Glomerular visceral epithelial cell (primary cell): ENCODE results near the gene PHLDB3.

Experiments
- DNase-seq: peaks from one replicate; pipeline ENCODE4 v3.0.0-alpha.2; 2016; ENCODE audit errors: extremely low spot score

Gene PHLDB3

GRCh38 chr19:43468354-43469159 is 36.0 kb downstream of the PHLDB3 start:
- no peak for DNase-seq

- DNase-seq, result no peak
Measured at GRCh38 chr19:43467730-43468129, 36.8 kb downstream of the PHLDB3 start.

- DNase-seq, result no peak
Measured at GRCh38 chr19:43467276-43467675, 37.3 kb downstream of the PHLDB3 start.

- no peak for DNase-seq
Measured at GRCh38 chr19:43466793-43467192, 37.8 kb downstream of the PHLDB3 start.

- no peak for DNase-seq
Measured at GRCh38 chr19:43465468-43466120, 39.0 kb downstream of the PHLDB3 start, which contains the start of gene LYPD3. Gene LYPD3 (minus strand): TSS chr19:43465608. CDS start chr19:43465571, 37 bp downstream.

GRCh38 chr19:43464134-43464775 is 40.3 kb downstream of the PHLDB3 start:
- DNase-seq, result no peak

- DNase-seq, result peak; percentile 96
Measured at GRCh38 chr19:43463381-43464133, 41.0 kb downstream of the PHLDB3 start.

GRCh38 chr19:43462785-43463380 is 41.7 kb downstream of the PHLDB3 start:
- no peak for DNase-seq

- no peak for DNase-seq
Measured at GRCh38 chr19:43462383-43462782, 42.2 kb downstream of the PHLDB3 start.

GRCh38 chr19:43461303-43461702 is 43.2 kb downstream of the PHLDB3 start:
- no peak for DNase-seq

GRCh38 chr19:43460362-43461016 is 44.1 kb downstream of the PHLDB3 start:
- no peak for DNase-seq

- DNase-seq, result no peak
Measured at GRCh38 chr19:43457809-43458208, 46.7 kb downstream of the PHLDB3 start.

GRCh38 chr19:43455321-43456113 is 49.0 kb downstream of the PHLDB3 start:
- DNase-seq, result no peak

GRCh38 chr19:43454031-43454430 is 50.5 kb downstream of the PHLDB3 start:
- DNase-seq, result no peak

- DNase-seq, result no peak
Measured at GRCh38 chr19:43452582-43452981, 52.0 kb downstream of the PHLDB3 start.

- DNase-seq, result peak; percentile 69
Measured at GRCh38 chr19:43450545-43450997, 54.0 kb downstream of the PHLDB3 start.

GRCh38 chr19:43447655-43448054 is 56.9 kb downstream of the PHLDB3 start:
- no peak for DNase-seq

- DNase-seq, result peak; percentile 75
Measured at GRCh38 chr19:43446746-43447489, 57.6 kb downstream of the PHLDB3 start.

GRCh38 chr19:43445426-43445825 is 59.1 kb downstream of the PHLDB3 start:
- no peak for DNase-seq
